ENCODE measurements around the gene ZFYVE28.

Gene ZFYVE28

GRCh38 chr4:2411786-2412510 is 6.5 kb downstream of the ZFYVE28 start:
- DNase-seq (ENCODE audit: low read depth), result no peak

- no peak for DNase-seq (ENCODE audit: low read depth)
These were observed 9.1 kb downstream of the ZFYVE28 start for GRCh38 chr4:2409381-2409783.

- DNase-seq (ENCODE audit: low read depth), result no peak
These were observed 9.5 kb downstream of the ZFYVE28 start for GRCh38 chr4:2408976-2409375.

- no peak for DNase-seq (ENCODE audit: low read depth)
These were observed 10.0 kb downstream of the ZFYVE28 start for GRCh38 chr4:2408401-2408958.

GRCh38 chr4:2407991-2408342 is 10.5 kb downstream of the ZFYVE28 start:
- DNase-seq (ENCODE audit: low read depth), result no peak

- no peak for DNase-seq (ENCODE audit: low read depth)
These were observed 11.5 kb downstream of the ZFYVE28 start for GRCh38 chr4:2406920-2407319.

GRCh38 chr4:2406406-2406805 is 12.0 kb downstream of the ZFYVE28 start:
- no peak for DNase-seq (ENCODE audit: low read depth)

GRCh38 chr4:2402941-2403340 is 15.5 kb downstream of the ZFYVE28 start:
- no peak for DNase-seq (ENCODE audit: low read depth)

GRCh38 chr4:2402048-2402842 is 16.2 kb downstream of the ZFYVE28 start:
- DNase-seq (ENCODE audit: low read depth), result no peak

GRCh38 chr4:2401610-2401983 is 16.8 kb downstream of the ZFYVE28 start:
- DNase-seq (ENCODE audit: low read depth), result no peak

GRCh38 chr4:2400841-2401609 is 17.4 kb downstream of the ZFYVE28 start:
- DNase-seq (ENCODE audit: low read depth), result no peak

- no peak for DNase-seq (ENCODE audit: low read depth)
These were observed 18.7 kb downstream of the ZFYVE28 start for GRCh38 chr4:2399631-2400190.

GRCh38 chr4:2399216-2399615 is 19.2 kb downstream of the ZFYVE28 start:
- no peak for DNase-seq (ENCODE audit: low read depth)

GRCh38 chr4:2397596-2398379 is 20.7 kb downstream of the ZFYVE28 start:
- DNase-seq (ENCODE audit: low read depth), result no peak

GRCh38 chr4:2396781-2397368 is 21.6 kb downstream of the ZFYVE28 start:
- DNase-seq (ENCODE audit: low read depth), result no peak

GRCh38 chr4:2395584-2395983 is 22.9 kb downstream of the ZFYVE28 start:
- no peak for DNase-seq (ENCODE audit: low read depth)

- peak; percentile 52 for DNase-seq (ENCODE audit: low read depth)
These were observed 23.4 kb downstream of the ZFYVE28 start for GRCh38 chr4:2395038-2395437.

GRCh38 chr4:2394528-2394927 is 23.9 kb downstream of the ZFYVE28 start:
- DNase-seq (ENCODE audit: low read depth), result no peak

- no peak for DNase-seq (ENCODE audit: low read depth)
These were observed 24.8 kb downstream of the ZFYVE28 start for GRCh38 chr4:2393353-2394270.

Data from iris pigment epithelial cell (primary cell).